Measurements from ENCODE around the gene PSMA6. TPM values are rescaled to one million over a fixed set of nuclear protein-coding genes. Genes with fewer than 3 reads are reported as not detected.
"Not testable (repeated sequence)": the region's sequence is repeated elsewhere in the genome, so short reads cannot be mapped to it uniquely, and the experiment has no call there.

PSMA6 gene
- total RNA-seq, 2 donors from 2014 or later, result 178 to 197 TPM

GRCh38 chr14:35299708-35300107 is 7.5 kb downstream of the PSMA6 start:
- Histone ChIP-seq H3K9me3 (no peaks in the 10 kb centered on the region), H3K4me1 (peaks cover 8% of the 10 kb centered on the region), H3K9ac (ENCODE audit: low read depth in 2 of 2, low read length in 2 of 2) (no peak overlapping the region), H3K27ac (no peak overlapping the region), H3K36me3 (no peaks in the 10 kb centered on the region), H3K27me3 (no peaks in the 10 kb centered on the region), H3K4me3 (no peak overlapping the region)
- TF ChIP-seq CTCF (IDR thresholded peaks at IDR 0.05), result no peak
- DNase-seq, result no peak
- intact Hi-C loops (cut with DNase I), result no loop called here

GRCh38 chr14:35300228-35300627 is 8.0 kb downstream of the PSMA6 start:
- Histone ChIP-seq H3K4me1 (peaks cover 5% of the 10 kb centered on the region), H3K27me3 (no peaks in the 10 kb centered on the region), H3K4me3 (no peak overlapping the region), H3K9me3 (no peaks in the 10 kb centered on the region), H3K27ac (no peak overlapping the region), H3K9ac (ENCODE audit: low read depth in 2 of 2, low read length in 2 of 2) (no peak overlapping the region), H3K36me3 (no peaks in the 10 kb centered on the region)
- no peak for TF ChIP-seq CTCF (IDR thresholded peaks at IDR 0.05)
- intact Hi-C loops (cut with DNase I), result no loop called here
- no peak for DNase-seq

GRCh38 chr14:35301334-35301733 is 9.2 kb downstream of the PSMA6 start:
- DNase-seq; H3K4me3 ChIP-seq; H3K27ac ChIP-seq; H3K9ac ChIP-seq (ENCODE audit: low read depth in 2 of 2, low read length in 2 of 2); H3K36me3 ChIP-seq; H3K9me3 ChIP-seq; H3K4me1 ChIP-seq; intact Hi-C loops (cut with DNase I); H3K27me3 ChIP-seq: not testable (repeated sequence)

GRCh38 chr14:35301735-35302528 is 9.8 kb downstream of the PSMA6 start:
- DNase-seq, result no peak
- H3K4me1 ChIP-seq, result no peaks in the 10 kb centered on the region
- no peak overlapping the region for H3K27ac ChIP-seq
- no peak overlapping the region for H3K4me3 ChIP-seq
- H3K9me3 ChIP-seq, result no peaks in the 10 kb centered on the region
- intact Hi-C loops (cut with DNase I), result no loop called here
- no peak for TF ChIP-seq CTCF (IDR thresholded peaks at IDR 0.05)
- no peak overlapping the region for H3K9ac ChIP-seq (ENCODE audit: low read depth in 2 of 2, low read length in 2 of 2)
- H3K27me3 ChIP-seq, result no peaks in the 10 kb centered on the region
- H3K36me3 ChIP-seq, result no peaks in the 10 kb centered on the region

- no peaks in the 10 kb centered on the region for H3K27me3 ChIP-seq
- intact Hi-C loops (cut with DNase I), result no loop called here
- H3K27ac ChIP-seq, result no peak overlapping the region
- H3K4me3 ChIP-seq, result no peak overlapping the region
- no peaks in the 10 kb centered on the region for H3K36me3 ChIP-seq
- no peak for TF ChIP-seq CTCF (IDR thresholded peaks at IDR 0.05)
- no peak for DNase-seq
- H3K4me1 ChIP-seq, result no peaks in the 10 kb centered on the region
- H3K9ac ChIP-seq (ENCODE audit: low read depth in 2 of 2, low read length in 2 of 2), result no peak overlapping the region
- no peaks in the 10 kb centered on the region for H3K9me3 ChIP-seq
These were observed 11.2 kb downstream of the PSMA6 start for GRCh38 chr14:35303149-35303935.

All from colonic mucosa (tissue), 4 donors.